ENCODE data around the gene ROBO1.

Gene ROBO1

GRCh38 chr3:78644847-78645246, 1123.0 kb downstream of the ROBO1 start:
- DNase-seq: no peak
- no peak overlapping the region for H3K27ac Mint-ChIP-seq
- ATAC-seq: no peak
- H3K36me3 Mint-ChIP-seq (ENCODE audit: low read depth): no peaks in the 10 kb centered on the region
- no peaks in the 10 kb centered on the region for H3K4me1 Mint-ChIP-seq
- no peaks in the 10 kb centered on the region for H3K9me3 Mint-ChIP-seq
- H3K27me3 Mint-ChIP-seq: no peaks in the 10 kb centered on the region
- no peak overlapping the region for H3K4me3 Mint-ChIP-seq

- no peak for ATAC-seq
- H3K27me3 Mint-ChIP-seq: no peaks in the 10 kb centered on the region
Observed at GRCh38 chr3:78642226-78643035, 1125.4 kb downstream of the ROBO1 start.

GRCh38 chr3:78641703-78642102, 1126.1 kb downstream of the ROBO1 start:
- Mint-ChIP-seq H3K4me1 (no peaks in the 10 kb centered on the region), H3K4me3 (no peak overlapping the region), H3K36me3 (ENCODE audit: low read depth) (no peaks in the 10 kb centered on the region)

More at GRCh38 chr3:78642226-78643035, 1125.4 kb downstream of the ROBO1 start:
- no peak overlapping the region for H3K27ac Mint-ChIP-seq
- no peak for DNase-seq
- H3K36me3 Mint-ChIP-seq (ENCODE audit: low read depth): no peaks in the 10 kb centered on the region
- H3K4me3 Mint-ChIP-seq: no peak overlapping the region
- H3K9me3 Mint-ChIP-seq: no peaks in the 10 kb centered on the region
- no peaks in the 10 kb centered on the region for H3K4me1 Mint-ChIP-seq

GRCh38 chr3:78634316-78634715, 1133.5 kb downstream of the ROBO1 start:
- Mint-ChIP-seq H3K27me3 (no peaks in the 10 kb centered on the region), H3K4me1 (no peaks in the 10 kb centered on the region), H3K27ac (no peak overlapping the region), H3K4me3 (no peak overlapping the region), H3K9me3 (no peaks in the 10 kb centered on the region), H3K36me3 (ENCODE audit: low read depth) (no peaks in the 10 kb centered on the region)
- DNase-seq (no peak), ATAC-seq (no peak)

More at GRCh38 chr3:78641703-78642102, 1126.1 kb downstream of the ROBO1 start:
- Mint-ChIP-seq H3K27ac (no peak overlapping the region), H3K27me3 (no peaks in the 10 kb centered on the region), H3K9me3 (no peaks in the 10 kb centered on the region)
- DNase-seq: no peak
- no peak for ATAC-seq

- Mint-ChIP-seq H3K27me3 (no peaks in the 10 kb centered on the region), H3K4me1 (no peaks in the 10 kb centered on the region), H3K9me3 (peaks cover under 1% of the 10 kb centered on the region), H3K27ac (no peak overlapping the region), H3K4me3 (no peak overlapping the region), H3K36me3 (ENCODE audit: low read depth) (no peaks in the 10 kb centered on the region)
- ATAC-seq (no peak), DNase-seq (no peak)
Observed at GRCh38 chr3:78633626-78634025, 1134.2 kb downstream of the ROBO1 start.

GRCh38 chr3:78632925-78633553, 1134.8 kb downstream of the ROBO1 start:
- ATAC-seq (no peak), DNase-seq (no peak)
- Mint-ChIP-seq H3K9me3 (peaks cover 3% of the 10 kb centered on the region), H3K4me1 (no peaks in the 10 kb centered on the region), H3K27me3 (no peaks in the 10 kb centered on the region), H3K4me3 (no peak overlapping the region), H3K27ac (no peak overlapping the region), H3K36me3 (ENCODE audit: low read depth) (no peaks in the 10 kb centered on the region)

GRCh38 chr3:78629544-78629943, 1138.3 kb downstream of the ROBO1 start:
- ATAC-seq: no peak
- DNase-seq: no peak
- Mint-ChIP-seq H3K27ac (no peak overlapping the region), H3K36me3 (ENCODE audit: low read depth) (no peaks in the 10 kb centered on the region), H3K4me1 (no peaks in the 10 kb centered on the region), H3K27me3 (no peaks in the 10 kb centered on the region), H3K9me3 (peaks cover 11% of the 10 kb centered on the region), H3K4me3 (no peak overlapping the region)

GRCh38 chr3:78621061-78621716, 1146.6 kb downstream of the ROBO1 start:
- ATAC-seq (no peak), DNase-seq (no peak)
- no peak overlapping the region for H3K4me3 Mint-ChIP-seq
- H3K27ac Mint-ChIP-seq: no peak overlapping the region
- H3K27me3 Mint-ChIP-seq: no peaks in the 10 kb centered on the region
- H3K9me3 Mint-ChIP-seq: no peaks in the 10 kb centered on the region
- no peaks in the 10 kb centered on the region for H3K4me1 Mint-ChIP-seq
- no peaks in the 10 kb centered on the region for H3K36me3 Mint-ChIP-seq (ENCODE audit: low read depth)

GRCh38 chr3:78614486-78614885, 1153.3 kb downstream of the ROBO1 start:
- Mint-ChIP-seq H3K27me3 (no peaks in the 10 kb centered on the region), H3K4me1 (no peaks in the 10 kb centered on the region), H3K36me3 (ENCODE audit: low read depth) (no peaks in the 10 kb centered on the region), H3K9me3 (no peaks in the 10 kb centered on the region), H3K27ac (no peak overlapping the region), H3K4me3 (no peak overlapping the region)
- DNase-seq (no peak), ATAC-seq (no peak)

- no peaks in the 10 kb centered on the region for H3K4me1 Mint-ChIP-seq
- no peak overlapping the region for H3K27ac Mint-ChIP-seq
- no peaks in the 10 kb centered on the region for H3K27me3 Mint-ChIP-seq
- no peaks in the 10 kb centered on the region for H3K36me3 Mint-ChIP-seq (ENCODE audit: low read depth)
- H3K9me3 Mint-ChIP-seq: no peaks in the 10 kb centered on the region
- ATAC-seq (no peak), DNase-seq (no peak)
- H3K4me3 Mint-ChIP-seq: no peak overlapping the region
Observed at GRCh38 chr3:78613421-78613879, 1154.3 kb downstream of the ROBO1 start.

GRCh38 chr3:78611278-78611677, 1156.5 kb downstream of the ROBO1 start:
- DNase-seq (no peak), ATAC-seq (no peak)
- Mint-ChIP-seq H3K4me1 (no peaks in the 10 kb centered on the region), H3K4me3 (no peak overlapping the region), H3K27ac (no peak overlapping the region), H3K9me3 (peaks cover 4% of the 10 kb centered on the region), H3K27me3 (no peaks in the 10 kb centered on the region), H3K36me3 (ENCODE audit: low read depth) (no peaks in the 10 kb centered on the region)

GRCh38 chr3:78610462-78611125, 1157.2 kb downstream of the ROBO1 start:
- Mint-ChIP-seq H3K4me3 (no peak overlapping the region), H3K9me3 (peaks cover 4% of the 10 kb centered on the region), H3K27me3 (no peaks in the 10 kb centered on the region), H3K36me3 (ENCODE audit: low read depth) (no peaks in the 10 kb centered on the region), H3K27ac (no peak overlapping the region), H3K4me1 (no peaks in the 10 kb centered on the region)
- ATAC-seq (no peak), DNase-seq (no peak)

- H3K27me3 Mint-ChIP-seq: no peaks in the 10 kb centered on the region
- no peaks in the 10 kb centered on the region for H3K36me3 Mint-ChIP-seq (ENCODE audit: low read depth)
- DNase-seq (no peak), ATAC-seq (no peak)
- H3K4me1 Mint-ChIP-seq: no peaks in the 10 kb centered on the region
- H3K4me3 Mint-ChIP-seq: no peak overlapping the region
- H3K9me3 Mint-ChIP-seq: peaks cover 14% of the 10 kb centered on the region
- H3K27ac Mint-ChIP-seq: no peak overlapping the region
Observed at GRCh38 chr3:78606756-78607155, 1161.0 kb downstream of the ROBO1 start.

- H3K4me1 Mint-ChIP-seq: no peaks in the 10 kb centered on the region
- H3K36me3 Mint-ChIP-seq (ENCODE audit: low read depth): no peaks in the 10 kb centered on the region
- no peak overlapping the region for H3K4me3 Mint-ChIP-seq
- H3K27me3 Mint-ChIP-seq: no peaks in the 10 kb centered on the region
- no peak overlapping the region for H3K27ac Mint-ChIP-seq
- H3K9me3 Mint-ChIP-seq: peaks cover 14% of the 10 kb centered on the region
- DNase-seq (no peak), ATAC-seq (no peak)
Observed at GRCh38 chr3:78605178-78605577, 1162.6 kb downstream of the ROBO1 start.
